SK-N-SH (cell line): ENCODE data around the gene UBAC2. TPM values are rescaled to one million over a fixed set of nuclear protein-coding genes. Genes with fewer than 3 reads are reported as not detected.

Experiments used
- CTCF ChIA-PET: fragments of 300-600, 350-600 bp; formaldehyde crosslinking; extraction: SDS; loops from one replicate; lab custom pipeline; 2021; lab: Yijun Ruan, JAX
- POLR2A ChIA-PET: fragments of 350-600 bp; sonication (Branson Sonifier 250); formaldehyde crosslinking; extraction: SDS; loops from one replicate; lab custom pipeline; 2020; ENCODE audit warnings: antibody characterized with exemption, inconsistent platforms; lab: Yijun Ruan, JAX
- DNase-seq: peaks from one replicate; pipeline ENCODE4 v3.0.0; 2012
- H2AFZ ChIP-seq: fragments of 200-600 bp; sonication (generic); 2 replicates; pipeline ENCODE4 v1.8.1; 2016; ENCODE audit warnings: antibody characterized with exemption, mild to moderate bottlenecking, low read depth
- H3F3A ChIP-seq: fragments of 200-600 bp; sonication (generic); replicated peaks from 2 replicates; pipeline ENCODE3; 2016; ENCODE audit warnings: antibody characterized with exemption, mild to moderate bottlenecking; ENCODE audit not compliant: insufficient read depth
- H3K27ac ChIP-seq, 2 experiments: fragments of 200-500 bp in 1 of 2; fragments of 200-600 bp in 1 of 2; sonication (Bioruptor generic) in 1 of 2; sonication (generic), shearing (Covaris generic) in 1 of 2; 2 replicates each; pipeline versions ENCODE4 v1.5.1 to v1.6.1; 2014 to 2016; ENCODE audit warnings: low read depth in 2 of 2, inconsistent platforms in 1 of 2, low read length in 1 of 2, mild to moderate bottlenecking in 1 of 2, mixed read lengths in 1 of 2
- H3K27me3 ChIP-seq: fragments of 200-600 bp; sonication (generic), shearing (Covaris generic); 2 replicates; pipeline ENCODE4 v1.6.1; 2016; ENCODE audit warnings: mixed run types; ENCODE audit not compliant: insufficient read depth
- H3K36me3 ChIP-seq, 2 experiments: fragments of 200-500 bp in 1 of 2; fragments of 200-600 bp in 1 of 2; sonication (Bioruptor generic) in 1 of 2; sonication (generic) in 1 of 2; replicated peaks in 1 of 2; 2 replicates each; pipeline versions ENCODE3 to v1.5.1; 2014 to 2016; ENCODE audit warnings: low read length in 1 of 2, mild to moderate bottlenecking in 1 of 2; ENCODE audit not compliant: insufficient read depth in 2 of 2, control insufficient read depth in 1 of 2
- H3K4me1 ChIP-seq, 2 experiments: fragments of 200-500 bp in 1 of 2; fragments of 200-600 bp in 1 of 2; sonication (Bioruptor generic) in 1 of 2; sonication (generic), shearing (Covaris generic) in 1 of 2; 2 replicates each; pipeline versions ENCODE4 v1.5.1 to v1.6.1; 2014 to 2016; ENCODE audit warnings: low read depth in 1 of 2, low read length in 1 of 2, mixed run types in 1 of 2; ENCODE audit not compliant: insufficient read depth in 2 of 2, control insufficient read depth in 1 of 2
- H3K4me2 ChIP-seq: fragments of 200-600 bp; sonication (generic), shearing (Covaris generic); 2 replicates; pipeline ENCODE4 v1.6.1; 2017; ENCODE audit warnings: mixed run types
- H3K4me3 ChIP-seq, 2 experiments: fragments of 200-500 bp in 1 of 2; fragments of 200-600 bp in 1 of 2; sonication (Bioruptor generic) in 1 of 2; sonication (generic), shearing (Covaris generic) in 1 of 2; 2 replicates each; pipeline versions ENCODE4 v1.5.1 to v1.8.1; 2014 to 2016; ENCODE audit warnings: low read depth in 2 of 2, inconsistent platforms in 1 of 2, low read length in 1 of 2, mild to moderate bottlenecking in 1 of 2, mixed read lengths in 1 of 2, moderate library complexity in 1 of 2
- H3K79me2 ChIP-seq: fragments of 200-600 bp; sonication (generic); 2 replicates; pipeline ENCODE4 v1.8.1; 2017; ENCODE audit warnings: mild to moderate bottlenecking; ENCODE audit not compliant: insufficient read depth
- H3K9ac ChIP-seq: fragments of 200-600 bp; sonication (generic); 2 replicates; pipeline ENCODE4 v1.6.1; 2017; ENCODE audit warnings: mixed run types
- H3K9me2 ChIP-seq: fragments of 200-600 bp; sonication (generic); 2 replicates; pipeline ENCODE4 v1.6.1; 2017; ENCODE audit warnings: mixed run types
- H3K9me3 ChIP-seq: fragments of 200-600 bp; sonication (generic); 2 replicates; pipeline ENCODE4 v1.6.1; 2017; ENCODE audit warnings: mixed run types, mild to moderate bottlenecking, moderate library complexity
- H4K20me1 ChIP-seq: fragments of 200-600 bp; sonication (generic); 2 replicates; pipeline ENCODE4 v1.6.1; 2017; ENCODE audit warnings: mild to moderate bottlenecking, mixed run types; ENCODE audit not compliant: insufficient read depth
- CHD2 ChIP-seq: fragments of 150-350 bp; IDR thresholded peaks from 2 replicates; pipeline ENCODE4 v1.6.1; 2018; ENCODE audit warnings: low read length; ENCODE audit not compliant: partially characterized antibody
- ELF1 ChIP-seq: IDR thresholded peaks from 2 replicates; pipeline ENCODE4 v1.4.0; 2012
- EZH2phosphoT487 ChIP-seq: fragments of 200-600 bp; sonication (generic); IDR thresholded peaks from 2 replicates; pipeline ENCODE4 v1.6.1; 2017; ENCODE audit warnings: low read depth, mixed run types, mild to moderate bottlenecking, antibody characterized with exemption, moderate library complexity, borderline replicate concordance
- FOXM1 ChIP-seq: IDR thresholded peaks from 2 replicates; pipeline ENCODE4 v1.4.0; 2012; ENCODE audit warnings: low read depth, mild to moderate bottlenecking
- JUND ChIP-seq: IDR thresholded peaks from 2 replicates; pipeline ENCODE4 v1.4.0; 2012
- MEF2A ChIP-seq: IDR thresholded peaks from 2 replicates; pipeline ENCODE4 v1.4.0; 2012; ENCODE audit warnings: low read depth, borderline replicate concordance
- MXI1 ChIP-seq: IDR thresholded peaks from 2 replicates; pipeline ENCODE4 v1.6.1; 2012; ENCODE audit warnings: mild to moderate bottlenecking, low read depth, low read length, improper control_type of control experiment
- NFIC ChIP-seq: IDR thresholded peaks from 2 replicates; pipeline ENCODE4 v1.4.0; 2012; ENCODE audit warnings: borderline replicate concordance
- NRF1 ChIP-seq: IDR thresholded peaks from 2 replicates; pipeline ENCODE4 v1.6.1; 2012; ENCODE audit warnings: low read depth, mild to moderate bottlenecking, low read length
- POLR2AphosphoS5 ChIP-seq: IDR thresholded peaks from 2 replicates; pipeline ENCODE4 v1.6.1; 2012; ENCODE audit warnings: low read depth, low read length
- RAD21 ChIP-seq: IDR thresholded peaks from 2 replicates; pipeline ENCODE4 v1.6.1; 2012; ENCODE audit warnings: mild to moderate bottlenecking, low read length
- RXRA ChIP-seq: IDR thresholded peaks from 2 replicates; pipeline ENCODE4 v1.4.0; 2012; ENCODE audit warnings: low read depth, mild to moderate bottlenecking, borderline replicate concordance
- TAF1 ChIP-seq: IDR thresholded peaks from 2 replicates; pipeline ENCODE4 v1.6.1; 2012; ENCODE audit warnings: low read depth, mild to moderate bottlenecking, low read length, moderate library complexity, borderline replicate concordance
- TCF12 ChIP-seq: IDR thresholded peaks from 2 replicates; pipeline ENCODE4 v1.4.0; 2012
- TEAD4 ChIP-seq: IDR thresholded peaks from 2 replicates; pipeline ENCODE4 v1.4.0; 2012; ENCODE audit warnings: mild to moderate bottlenecking, borderline replicate concordance; ENCODE audit not compliant: insufficient read depth
- WGBS: methylation state at CpG from one replicate; pipeline ENCODE4 v1.1.6; 2017; ENCODE audit warnings: low lambda C conversion rate; 5-methylcytosine and 5-hydroxymethylcytosine counted together
- polyA plus RNA-seq, 3 experiments: library from polyadenylated mRNA; depleted of rRNA; stranded (reverse); fragments of >200 nt; gene quantifications; 2 replicates each; pipeline ENCODE4 v1.2.3, GENCODE V29; 2012
- TF ChIP-seq, protein P1 (sequence below): IDR thresholded peaks from 2 replicates; pipeline ENCODE4 v1.4.0; 2012; ENCODE audit warnings: low read depth, borderline replicate concordance
- TF ChIP-seq, protein P2 (sequence below): fragments of 200-600 bp; sonication (generic); IDR thresholded peaks from 2 replicates; pipeline ENCODE4 v1.6.1; 2017; ENCODE audit warnings: antibody characterized with exemption, mild to moderate bottlenecking, moderate library complexity
- TF ChIP-seq, protein P3 (sequence below): fragments of 150-350 bp; IDR thresholded peaks from 2 replicates; pipeline ENCODE4 v1.6.1; 2017; ENCODE audit warnings: antibody characterized with exemption, low read length, low read depth, borderline replicate concordance
- TF ChIP-seq, protein P4 (sequence below): fragments of 150-350 bp; IDR thresholded peaks from 2 replicates; pipeline ENCODE4 v1.6.1; 2016; ENCODE audit warnings: mild to moderate bottlenecking, low read depth, low read length

The UBAC2 gene
- polyA plus RNA-seq, 1 of the 3 experiments (the other 2 are of a cell fraction): 79.0 TPM

DNA sequence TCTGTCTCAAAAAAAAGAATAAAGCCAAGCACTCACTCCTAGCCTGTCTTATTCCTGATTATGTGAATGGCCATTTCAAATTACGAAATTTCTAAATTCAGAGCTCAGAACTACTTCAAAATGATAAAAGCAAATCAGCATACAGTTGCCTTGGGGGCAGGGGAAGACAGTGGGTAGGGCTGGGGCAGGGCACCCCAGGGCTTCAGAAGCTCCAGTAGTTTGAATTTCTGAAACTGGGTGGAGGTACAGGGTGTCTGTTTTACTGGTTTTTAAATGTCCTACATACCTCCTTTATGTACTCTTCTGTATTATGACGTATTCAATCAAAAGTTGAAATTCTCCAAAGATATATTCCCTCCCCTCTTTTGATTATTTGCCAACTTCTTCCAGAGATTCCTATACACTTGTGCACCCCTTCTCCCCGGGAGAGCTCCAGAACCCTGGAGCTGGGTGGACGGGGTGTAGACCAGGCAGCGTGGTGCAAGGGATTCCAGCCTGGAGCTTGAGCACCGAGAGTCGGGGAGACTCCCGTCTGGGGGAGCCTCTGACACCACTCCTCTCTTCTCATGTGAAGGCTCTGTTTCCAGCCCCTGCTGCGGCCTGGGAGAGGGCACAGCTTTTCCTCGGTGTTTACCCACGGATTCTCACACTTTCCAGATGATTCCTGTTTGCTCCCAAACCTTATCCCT is 191.3 kb downstream of the UBAC2 start:
- H3K9ac ChIP-seq: no peak overlapping the region
- POLR2A ChIA-PET: no interaction called here
- no peaks in the 10 kb centered on the region for H3K9me3 ChIP-seq
- H2AFZ ChIP-seq: no peak overlapping the region
- DNase-seq: no peak
- H3K9me2 ChIP-seq: no peaks in the 10 kb centered on the region
- no peak overlapping the region for H3K27ac ChIP-seq
- TF ChIP-seq NFIC (no peak), CHD2 (no peak), TCF12 (no peak), TAF1 (no peak), ELF1 (no peak)
- TF ChIP-seq, protein P1, sequence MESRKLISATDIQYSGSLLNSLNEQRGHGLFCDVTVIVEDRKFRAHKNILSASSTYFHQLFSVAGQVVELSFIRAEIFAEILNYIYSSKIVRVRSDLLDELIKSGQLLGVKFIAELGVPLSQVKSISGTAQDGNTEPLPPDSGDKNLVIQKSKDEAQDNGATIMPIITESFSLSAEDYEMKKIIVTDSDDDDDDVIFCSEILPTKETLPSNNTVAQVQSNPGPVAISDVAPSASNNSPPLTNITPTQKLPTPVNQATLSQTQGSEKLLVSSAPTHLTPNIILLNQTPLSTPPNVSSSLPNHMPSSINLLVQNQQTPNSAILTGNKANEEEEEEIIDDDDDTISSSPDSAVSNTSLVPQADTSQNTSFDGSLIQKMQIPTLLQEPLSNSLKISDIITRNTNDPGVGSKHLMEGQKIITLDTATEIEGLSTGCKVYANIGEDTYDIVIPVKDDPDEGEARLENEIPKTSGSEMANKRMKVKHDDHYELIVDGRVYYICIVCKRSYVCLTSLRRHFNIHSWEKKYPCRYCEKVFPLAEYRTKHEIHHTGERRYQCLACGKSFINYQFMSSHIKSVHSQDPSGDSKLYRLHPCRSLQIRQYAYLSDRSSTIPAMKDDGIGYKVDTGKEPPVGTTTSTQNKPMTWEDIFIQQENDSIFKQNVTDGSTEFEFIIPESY: no peak
- TF ChIP-seq, protein P2, sequence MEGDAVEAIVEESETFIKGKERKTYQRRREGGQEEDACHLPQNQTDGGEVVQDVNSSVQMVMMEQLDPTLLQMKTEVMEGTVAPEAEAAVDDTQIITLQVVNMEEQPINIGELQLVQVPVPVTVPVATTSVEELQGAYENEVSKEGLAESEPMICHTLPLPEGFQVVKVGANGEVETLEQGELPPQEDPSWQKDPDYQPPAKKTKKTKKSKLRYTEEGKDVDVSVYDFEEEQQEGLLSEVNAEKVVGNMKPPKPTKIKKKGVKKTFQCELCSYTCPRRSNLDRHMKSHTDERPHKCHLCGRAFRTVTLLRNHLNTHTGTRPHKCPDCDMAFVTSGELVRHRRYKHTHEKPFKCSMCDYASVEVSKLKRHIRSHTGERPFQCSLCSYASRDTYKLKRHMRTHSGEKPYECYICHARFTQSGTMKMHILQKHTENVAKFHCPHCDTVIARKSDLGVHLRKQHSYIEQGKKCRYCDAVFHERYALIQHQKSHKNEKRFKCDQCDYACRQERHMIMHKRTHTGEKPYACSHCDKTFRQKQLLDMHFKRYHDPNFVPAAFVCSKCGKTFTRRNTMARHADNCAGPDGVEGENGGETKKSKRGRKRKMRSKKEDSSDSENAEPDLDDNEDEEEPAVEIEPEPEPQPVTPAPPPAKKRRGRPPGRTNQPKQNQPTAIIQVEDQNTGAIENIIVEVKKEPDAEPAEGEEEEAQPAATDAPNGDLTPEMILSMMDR: no peak
- no peak overlapping the region for H3K4me2 ChIP-seq
- no peaks in the 10 kb centered on the region for H4K20me1 ChIP-seq
- H3K79me2 ChIP-seq: no peaks in the 10 kb centered on the region
- CTCF ChIA-PET: interaction anchor here (1.1 kb wide), 1 partner anchor 45 kb away, joined by 4 read pairs; no protein-coding TSS in a partner anchor
- H3K4me1 ChIP-seq: no peaks in the 10 kb centered on the region
- no peaks in the 10 kb centered on the region for H3K27me3 ChIP-seq
- no peak overlapping the region for H3K4me3 ChIP-seq
- no peaks in the 10 kb centered on the region for H3F3A ChIP-seq
- WGBS: 90% methylated on average over 11 of the region's 11 CpGs
- H3K36me3 ChIP-seq: no peaks in the 10 kb centered on the region

DNA sequence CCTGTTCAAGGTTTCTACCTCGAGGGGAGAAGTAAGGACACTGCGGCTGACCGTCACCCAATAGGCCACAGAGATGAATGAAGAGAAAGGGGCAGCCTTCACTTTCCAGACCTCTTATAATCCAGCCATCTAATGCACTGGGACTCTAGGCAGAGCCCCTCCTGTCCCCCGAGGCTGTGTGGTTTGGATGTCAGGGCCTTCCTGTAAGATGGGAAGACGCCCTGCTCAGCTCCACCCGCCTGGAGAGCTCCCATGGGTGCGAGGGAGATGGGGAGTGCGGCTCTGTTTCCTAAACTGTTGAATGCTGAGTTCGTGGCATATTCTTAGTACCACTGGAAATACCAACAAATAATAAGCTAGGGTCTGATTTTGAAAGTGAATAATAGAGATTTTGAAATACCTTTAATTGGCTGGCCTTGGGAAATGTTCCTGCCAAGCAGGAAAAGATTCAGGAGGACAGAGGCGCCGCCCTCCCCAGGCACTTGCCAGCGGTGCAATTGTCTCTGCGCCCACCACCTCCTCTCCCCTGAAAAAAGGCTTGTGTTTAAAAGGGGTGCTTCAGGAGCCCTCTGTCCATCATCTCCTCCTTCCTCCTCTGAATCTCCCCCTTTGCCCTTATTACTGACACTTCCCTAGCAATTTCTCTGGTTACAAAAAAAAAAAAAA is 191.9 kb downstream of the UBAC2 start:
- ChIA-PET CTCF (no interaction called here), POLR2A (no interaction called here)
- no peak for TF ChIP-seq NRF1
- TF ChIP-seq, protein P3, sequence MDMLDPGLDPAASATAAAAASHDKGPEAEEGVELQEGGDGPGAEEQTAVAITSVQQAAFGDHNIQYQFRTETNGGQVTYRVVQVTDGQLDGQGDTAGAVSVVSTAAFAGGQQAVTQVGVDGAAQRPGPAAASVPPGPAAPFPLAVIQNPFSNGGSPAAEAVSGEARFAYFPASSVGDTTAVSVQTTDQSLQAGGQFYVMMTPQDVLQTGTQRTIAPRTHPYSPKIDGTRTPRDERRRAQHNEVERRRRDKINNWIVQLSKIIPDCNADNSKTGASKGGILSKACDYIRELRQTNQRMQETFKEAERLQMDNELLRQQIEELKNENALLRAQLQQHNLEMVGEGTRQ: no peak
- TF ChIP-seq MXI1: no peak
- TF ChIP-seq RXRA: no peak
- TF ChIP-seq, protein P4, sequence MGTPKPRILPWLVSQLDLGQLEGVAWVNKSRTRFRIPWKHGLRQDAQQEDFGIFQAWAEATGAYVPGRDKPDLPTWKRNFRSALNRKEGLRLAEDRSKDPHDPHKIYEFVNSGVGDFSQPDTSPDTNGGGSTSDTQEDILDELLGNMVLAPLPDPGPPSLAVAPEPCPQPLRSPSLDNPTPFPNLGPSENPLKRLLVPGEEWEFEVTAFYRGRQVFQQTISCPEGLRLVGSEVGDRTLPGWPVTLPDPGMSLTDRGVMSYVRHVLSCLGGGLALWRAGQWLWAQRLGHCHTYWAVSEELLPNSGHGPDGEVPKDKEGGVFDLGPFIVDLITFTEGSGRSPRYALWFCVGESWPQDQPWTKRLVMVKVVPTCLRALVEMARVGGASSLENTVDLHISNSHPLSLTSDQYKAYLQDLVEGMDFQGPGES: no peak
- no peak for TF ChIP-seq ELF1
- no peak for TF ChIP-seq RAD21
- no peak for TF ChIP-seq POLR2AphosphoS5
- TF ChIP-seq MEF2A: no peak
- TF ChIP-seq JUND: no peak
- TF ChIP-seq CHD2: no peak
- no peak for TF ChIP-seq EZH2phosphoT487
- TF ChIP-seq FOXM1: no peak
- TF ChIP-seq, protein P2: no peak
- TF ChIP-seq TEAD4: no peak

More for the DNA sequence above, 191.9 kb downstream of the UBAC2 start:
- H3K9me2 ChIP-seq: no peaks in the 10 kb centered on the region
- H3K79me2 ChIP-seq: no peaks in the 10 kb centered on the region
- no peak overlapping the region for H3K9ac ChIP-seq
- no peak overlapping the region for H3K4me3 ChIP-seq
- no peaks in the 10 kb centered on the region for H3K4me1 ChIP-seq
- H3F3A ChIP-seq: no peaks in the 10 kb centered on the region
- no peak overlapping the region for H2AFZ ChIP-seq
- WGBS: 84% methylated on average over 13 of the region's 13 CpGs
- H3K9me3 ChIP-seq: no peaks in the 10 kb centered on the region
- no peak overlapping the region for H3K27ac ChIP-seq
- no peaks in the 10 kb centered on the region for H3K27me3 ChIP-seq
- H4K20me1 ChIP-seq: no peaks in the 10 kb centered on the region
- H3K36me3 ChIP-seq: no peaks in the 10 kb centered on the region
- no peak overlapping the region for H3K4me2 ChIP-seq
- no peak for DNase-seq
